ENCODE measurements around the gene KCNIP4.

- TF ChIP-seq CTCF (IDR thresholded peaks at IDR 0.05; ENCODE audit: extremely low read depth in 1 of 2, insufficient read depth in 1 of 2, low read depth in 1 of 2, low read length in 2 of 2) (no peak), POLR2AphosphoS5 (IDR thresholded peaks at IDR 0.05; ENCODE audit: insufficient read depth, low read depth, low read length) (no peak), POLR2A (IDR thresholded peaks at IDR 0.05; ENCODE audit: low read depth, low read length) (no peak), FOS (IDR thresholded peaks at IDR 0.05; ENCODE audit: borderline replicate concordance, insufficient read depth, low read length) (no peak), MYC (IDR thresholded peaks at IDR 0.05; ENCODE audit: low read depth, low read length) (no peak), EZH2 (IDR thresholded peaks at IDR 0.05; ENCODE audit: borderline replicate concordance, low read depth, low read length, severe bottlenecking) (no peak), JUN (IDR thresholded peaks at IDR 0.05; ENCODE audit: borderline replicate concordance, insufficient read depth, insufficient read length, low read depth) (no peak), MAX (IDR thresholded peaks at IDR 0.05; ENCODE audit: insufficient read depth, insufficient read length) (no peak), GATA2 (IDR thresholded peaks at IDR 0.05; ENCODE audit: insufficient read depth, insufficient read length, low read depth, low read length) (no peak)
These were observed 232.0 kb downstream of the KCNIP4 start for GRCh38 chr4:21716531-21716930.

Measured in endothelial cell of umbilical vein (primary cell).